ENCODE measurements around the gene GOLGA6L10. TPM values are rescaled to one million over a fixed set of nuclear protein-coding genes. Genes with fewer than 3 reads are reported as not detected.
"Not testable (repeated sequence)": the region's sequence is repeated elsewhere in the genome, so short reads cannot be mapped to it uniquely, and the experiment has no call there.

GOLGA6L10 gene
- polyA plus RNA-seq, 4 donors, result 0.67 to 5.7 (median 1.4) TPM

DNA sequence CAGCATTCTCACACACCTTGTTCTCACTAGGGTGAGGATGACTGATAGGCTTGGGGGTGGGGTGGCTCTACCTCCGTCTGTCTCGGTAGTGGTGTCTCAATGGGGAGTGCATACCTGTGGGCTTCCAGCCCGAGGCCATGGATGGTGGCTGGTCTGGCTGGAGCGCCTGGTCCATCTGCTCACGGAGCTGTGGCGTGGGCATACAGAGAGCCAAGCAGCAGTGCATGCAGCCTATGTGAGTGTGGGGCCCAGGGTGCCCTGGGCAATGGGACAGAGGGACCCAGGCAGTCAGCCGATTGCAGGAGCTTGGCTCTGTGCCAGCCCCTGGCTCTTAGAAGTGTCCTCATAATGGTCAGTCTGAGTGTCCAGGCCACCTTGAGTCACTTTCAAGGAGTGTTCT lies 31.8 kb downstream of the GOLGA6L10 start:
- 70 to 85% (median 71%) methylated on average over 7 of the region's 7 CpGs for WGBS, 3 donors
- not testable (repeated sequence) for H3K27ac ChIP-seq (ENCODE audit: low read depth in 1 of 3, low read length in 2 of 3); H3K4me1 ChIP-seq (ENCODE audit: control insufficient read depth in 3 of 3, insufficient read depth in 2 of 3, low read depth in 1 of 3, low read length in 2 of 3); H3K27me3 ChIP-seq (ENCODE audit: control insufficient read depth in 3 of 3, insufficient read depth in 3 of 3, low read length in 3 of 3); FAIRE-seq; DNase-seq; H3K4me3 ChIP-seq (ENCODE audit: low read depth in 1 of 3, low read length in 3 of 3); H3K36me3 ChIP-seq (ENCODE audit: control insufficient read depth in 3 of 3, insufficient read depth in 2 of 3, low read depth in 1 of 3, low read length in 3 of 3); H3K9me3 ChIP-seq (ENCODE audit: control insufficient read depth in 2 of 2, insufficient read depth in 1 of 2, low read depth in 1 of 2, low read length in 1 of 2)

DNA sequence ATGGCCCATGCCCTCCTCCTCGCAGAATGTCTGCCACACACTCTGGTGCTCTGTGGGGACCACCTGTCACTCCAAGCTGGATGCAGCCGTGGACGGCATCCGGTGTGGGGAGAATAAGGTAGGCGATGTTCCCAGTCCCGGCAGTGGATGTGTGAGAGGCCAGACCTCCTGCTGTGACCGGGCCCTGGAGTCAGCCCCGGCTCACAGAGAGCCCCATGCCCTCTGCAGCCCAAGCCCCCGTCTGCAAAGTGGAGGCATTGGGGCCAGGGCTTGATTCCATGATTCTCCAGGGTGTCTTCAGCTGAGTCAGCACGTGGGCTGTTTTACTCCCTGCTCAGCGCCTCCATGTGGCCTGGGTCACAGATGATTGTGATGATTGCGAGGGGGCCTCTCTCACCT lies 32.2 kb downstream of the GOLGA6L10 start:
- WGBS, 3 donors, result 80 to 91% (median 89%) methylated on average over 11 to 12 of the region's 12 CpGs
- no peaks in the 10 kb centered on the region for H3K36me3 ChIP-seq (ENCODE audit: control insufficient read depth in 3 of 3, insufficient read depth in 2 of 3, low read depth in 1 of 3, low read length in 3 of 3)
- FAIRE-seq, result no peak

GRCh38 chr15:82316247-82317090 lies 32.8 kb downstream of the GOLGA6L10 start:
- not testable (repeated sequence) for H3K27me3 ChIP-seq (ENCODE audit: control insufficient read depth in 3 of 3, insufficient read depth in 3 of 3, low read length in 3 of 3); DNase-seq; H3K4me3 ChIP-seq (ENCODE audit: low read depth in 1 of 3, low read length in 3 of 3); H3K27ac ChIP-seq (ENCODE audit: low read depth in 1 of 3, low read length in 2 of 3); H3K4me1 ChIP-seq (ENCODE audit: control insufficient read depth in 3 of 3, insufficient read depth in 2 of 3, low read depth in 1 of 3, low read length in 2 of 3); H3K36me3 ChIP-seq (ENCODE audit: control insufficient read depth in 3 of 3, insufficient read depth in 2 of 3, low read depth in 1 of 3, low read length in 3 of 3); H3K9me3 ChIP-seq (ENCODE audit: control insufficient read depth in 2 of 2, insufficient read depth in 1 of 2, low read depth in 1 of 2, low read length in 1 of 2); FAIRE-seq
- 87 to 92% (median 89%) methylated on average over 23 of the region's 23 CpGs for WGBS, 3 donors

More for the DNA sequence above, 32.2 kb downstream of the GOLGA6L10 start:
- DNase-seq, result no peak
- Histone ChIP-seq H3K27me3 (ENCODE audit: control insufficient read depth in 3 of 3, insufficient read depth in 3 of 3, low read length in 3 of 3) (no peaks in the 10 kb centered on the region), H3K9me3 (ENCODE audit: control insufficient read depth in 2 of 2, insufficient read depth in 1 of 2, low read depth in 1 of 2, low read length in 1 of 2) (no peaks in the 10 kb centered on the region), H3K4me3 (ENCODE audit: low read depth in 1 of 3, low read length in 3 of 3) (no peak overlapping the region), H3K4me1 (ENCODE audit: control insufficient read depth in 3 of 3, insufficient read depth in 2 of 3, low read depth in 1 of 3, low read length in 2 of 3) (no peaks in the 10 kb centered on the region), H3K27ac (ENCODE audit: low read depth in 1 of 3, low read length in 2 of 3) (no peak overlapping the region)

- no peak for FAIRE-seq
- WGBS, 3 donors, result 75 to 85% (median 83%) methylated on average over 17 to 24 of the region's 24 CpGs
- no peaks in the 10 kb centered on the region for H3K27me3 ChIP-seq (ENCODE audit: control insufficient read depth in 3 of 3, insufficient read depth in 3 of 3, low read length in 3 of 3)
- no peak overlapping the region for H3K27ac ChIP-seq (ENCODE audit: low read depth in 1 of 3, low read length in 2 of 3)
- H3K9me3 ChIP-seq (ENCODE audit: control insufficient read depth in 2 of 2, insufficient read depth in 1 of 2, low read depth in 1 of 2, low read length in 1 of 2), result no peaks in the 10 kb centered on the region
- no peaks in the 10 kb centered on the region for H3K36me3 ChIP-seq (ENCODE audit: control insufficient read depth in 3 of 3, insufficient read depth in 2 of 3, low read depth in 1 of 3, low read length in 3 of 3)
- H3K4me3 ChIP-seq (ENCODE audit: low read depth in 1 of 3, low read length in 3 of 3), result no peak overlapping the region
- no peaks in the 10 kb centered on the region for H3K4me1 ChIP-seq (ENCODE audit: control insufficient read depth in 3 of 3, insufficient read depth in 2 of 3, low read depth in 1 of 3, low read length in 2 of 3)
- no peak for DNase-seq
Measured at GRCh38 chr15:82315519-82316246, 33.6 kb downstream of the GOLGA6L10 start.

DNA sequence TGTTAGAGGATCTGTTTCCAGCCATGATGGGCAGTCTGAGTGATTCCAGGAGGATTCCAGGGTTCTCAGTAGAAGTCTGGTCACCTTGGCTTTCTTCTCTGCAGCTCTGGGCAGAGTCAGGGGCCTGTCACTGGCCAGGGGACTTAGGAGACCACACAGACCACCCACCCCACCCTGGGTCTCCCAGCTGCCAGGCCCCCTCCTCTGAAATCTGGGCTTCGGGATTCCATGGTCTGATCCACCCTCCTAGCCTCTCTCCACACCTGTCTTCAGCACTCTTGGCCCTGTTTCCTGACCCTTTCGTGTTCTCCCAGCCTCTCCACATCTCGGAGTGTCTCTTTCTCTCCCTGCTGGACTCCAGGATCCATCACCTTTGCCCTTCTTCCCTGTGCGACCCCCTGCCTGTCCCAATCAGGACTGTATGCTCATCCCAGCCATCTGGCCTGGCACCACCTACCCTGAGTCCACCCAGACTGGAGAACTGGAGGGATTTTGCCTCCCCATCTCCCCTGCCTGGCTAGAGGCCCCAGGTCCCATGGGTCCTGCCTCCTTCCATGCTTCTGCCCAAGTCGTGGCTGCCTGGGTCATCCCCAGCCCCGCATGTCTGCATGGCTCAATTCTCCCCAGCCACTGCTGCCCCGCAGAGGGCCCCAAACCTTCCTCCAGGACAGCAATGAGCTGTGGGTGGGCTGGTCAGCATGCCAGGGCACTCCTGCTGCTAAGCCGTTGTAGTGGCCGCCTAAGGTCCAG lies 34.3 kb downstream of the GOLGA6L10 start:
- Histone ChIP-seq H3K4me1 (ENCODE audit: control insufficient read depth in 3 of 3, insufficient read depth in 2 of 3, low read depth in 1 of 3, low read length in 2 of 3) (no peaks in the 10 kb centered on the region), H3K36me3 (ENCODE audit: control insufficient read depth in 3 of 3, insufficient read depth in 2 of 3, low read depth in 1 of 3, low read length in 3 of 3) (no peaks in the 10 kb centered on the region), H3K9me3 (ENCODE audit: control insufficient read depth in 2 of 2, insufficient read depth in 1 of 2, low read depth in 1 of 2, low read length in 1 of 2) (no peaks in the 10 kb centered on the region), H3K4me3 (ENCODE audit: low read depth in 1 of 3, low read length in 3 of 3) (no peak overlapping the region), H3K27me3 (ENCODE audit: control insufficient read depth in 3 of 3, insufficient read depth in 3 of 3, low read length in 3 of 3) (no peaks in the 10 kb centered on the region), H3K27ac (ENCODE audit: low read depth in 1 of 3, low read length in 2 of 3) (no peak overlapping the region)
- 81 to 86% (median 82%) methylated on average over 9 of the region's 9 CpGs for WGBS, 3 donors
- DNase-seq (no peak), FAIRE-seq (no peak)

DNA sequence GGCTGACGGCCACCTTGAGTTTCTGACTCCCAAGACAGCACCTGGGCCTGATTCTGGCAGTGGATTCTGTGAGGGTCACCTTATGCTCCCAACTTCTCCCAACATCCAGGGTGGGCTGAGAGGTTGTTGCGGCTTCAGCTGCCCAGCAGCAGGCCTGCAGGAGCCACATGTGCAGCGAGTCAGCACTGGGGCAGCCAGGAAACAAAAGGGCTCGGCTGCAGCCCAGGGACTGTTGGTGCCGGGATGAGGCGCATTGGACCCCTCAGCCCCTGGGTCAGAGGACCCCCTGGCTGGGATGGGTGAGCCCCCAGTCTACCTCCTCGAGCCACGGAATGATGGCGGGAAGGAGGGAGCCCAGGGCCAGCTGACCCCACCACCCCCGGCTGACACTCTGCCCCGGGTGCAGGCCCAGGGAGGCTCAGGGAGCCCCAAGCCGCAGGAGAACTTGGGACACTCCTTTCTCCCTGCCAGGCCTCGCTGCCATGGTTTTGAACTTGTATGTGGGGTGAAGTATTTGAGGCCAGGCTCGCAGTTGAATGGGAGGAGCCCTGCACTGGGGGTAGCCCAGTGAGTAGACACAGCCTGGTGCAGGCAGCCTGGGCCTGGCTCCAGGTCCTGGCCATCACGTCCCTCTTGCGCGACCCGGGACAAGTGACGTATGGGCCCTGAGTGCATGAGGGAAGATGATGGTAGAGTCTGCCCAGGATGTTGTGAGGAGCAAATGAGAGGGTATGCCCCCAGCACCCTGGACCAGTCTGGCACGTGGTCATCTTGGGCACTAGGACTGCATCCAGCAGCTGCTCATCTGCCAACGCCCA lies 35.1 kb downstream of the GOLGA6L10 start:
- H3K27ac ChIP-seq (ENCODE audit: low read depth in 1 of 3, low read length in 2 of 3); H3K4me3 ChIP-seq (ENCODE audit: low read depth in 1 of 3, low read length in 3 of 3); H3K4me1 ChIP-seq (ENCODE audit: control insufficient read depth in 3 of 3, insufficient read depth in 2 of 3, low read depth in 1 of 3, low read length in 2 of 3); FAIRE-seq; H3K36me3 ChIP-seq (ENCODE audit: control insufficient read depth in 3 of 3, insufficient read depth in 2 of 3, low read depth in 1 of 3, low read length in 3 of 3); H3K27me3 ChIP-seq (ENCODE audit: control insufficient read depth in 3 of 3, insufficient read depth in 3 of 3, low read length in 3 of 3); H3K9me3 ChIP-seq (ENCODE audit: control insufficient read depth in 2 of 2, insufficient read depth in 1 of 2, low read depth in 1 of 2, low read length in 1 of 2); DNase-seq: not testable (repeated sequence)
- WGBS, 3 donors, result 82 to 85% (median 82%) methylated on average over 21 of the region's 21 CpGs

DNA sequence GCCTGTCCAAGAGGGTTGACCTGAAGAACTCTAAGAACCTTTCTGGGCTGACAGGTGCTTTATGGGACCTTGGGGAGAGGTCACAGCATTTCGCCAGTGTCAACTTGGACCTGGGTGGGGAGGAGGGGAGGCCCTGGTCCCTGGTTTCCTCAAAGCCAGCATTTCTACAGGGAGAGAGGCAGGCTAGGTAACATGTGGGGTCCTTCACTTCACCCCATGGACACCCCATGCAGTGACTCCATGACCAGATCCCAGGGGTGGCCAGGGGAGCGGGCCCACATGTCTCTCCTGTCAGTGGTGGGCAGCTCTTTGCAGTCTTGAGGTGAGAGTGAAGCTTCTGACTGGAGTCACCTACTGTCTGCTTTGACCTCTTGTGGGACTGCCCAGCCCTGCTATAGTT lies 35.8 kb downstream of the GOLGA6L10 start:
- FAIRE-seq, result no peak
- no peaks in the 10 kb centered on the region for H3K4me1 ChIP-seq (ENCODE audit: control insufficient read depth in 3 of 3, insufficient read depth in 2 of 3, low read depth in 1 of 3, low read length in 2 of 3)
- H3K4me3 ChIP-seq (ENCODE audit: low read depth in 1 of 3, low read length in 3 of 3), result no peak overlapping the region
- H3K9me3 ChIP-seq (ENCODE audit: control insufficient read depth in 2 of 2, insufficient read depth in 1 of 2, low read depth in 1 of 2, low read length in 1 of 2), result no peaks in the 10 kb centered on the region
- WGBS, 3 donors, result 91 to 94% (median 93%) methylated on average over 2 of the region's 2 CpGs
- H3K27me3 ChIP-seq (ENCODE audit: control insufficient read depth in 3 of 3, insufficient read depth in 3 of 3, low read length in 3 of 3), result no peaks in the 10 kb centered on the region
- H3K36me3 ChIP-seq (ENCODE audit: control insufficient read depth in 3 of 3, insufficient read depth in 2 of 3, low read depth in 1 of 3, low read length in 3 of 3), result no peaks in the 10 kb centered on the region
- H3K27ac ChIP-seq (ENCODE audit: low read depth in 1 of 3, low read length in 2 of 3), result no peak overlapping the region
- DNase-seq, result no peak
